K562 (cell line): ENCODE results near the gene CCR9. TPM values are rescaled to one million over a fixed set of nuclear protein-coding genes. Genes with fewer than 3 reads are reported as not detected.

Experiments
- ATAC-seq: fragments of 200-7000 bp; cut with Tn5 transposase; 3 replicates; pipeline ENCODE4 v1.9.1; 2020; ENCODE audit warnings: moderate library complexity
- BruUV-seq: library from RNA; stranded (reverse); fragments of 400-500 nt; replicated peaks from 2 replicates; lab custom pipeline; 2021; lab: Mats Ljungman, UMichigan
- CTCF ChIA-PET: fragments of 300-600 bp; formaldehyde crosslinking; extraction: SDS; loops from one replicate; lab custom pipeline; 2021; ENCODE audit warnings: low intra/inter-chr PET ratio; lab: Yijun Ruan, JAX
- POLR2A ChIA-PET: fragments of 300-600, 350-650 bp; sonication (Branson Sonifier 250); formaldehyde crosslinking; extraction: SDS; loops from one replicate; lab custom pipeline; 2021; ENCODE audit warnings: antibody characterized with exemption, inconsistent platforms; lab: Yijun Ruan, JAX
- DNase-seq, 4 experiments: peaks; one replicate each; pipeline versions ENCODE4 v3.0.0 to v3.0.0-alpha.2; 2011 to 2018; ENCODE audit warnings: low spot score in 3 of 4, mixed read lengths in 3 of 4; ENCODE audit errors: extremely low read depth in 1 of 4
- FAIRE-seq: peaks from 2 replicates; lab custom pipeline; 2011; peaks lifted over from hg19 to GRCh38; lab: Jason Lieb, UNC
- H2AFZ ChIP-seq: 2 replicates; pipeline ENCODE4 v1.6.0; 2011; ENCODE audit warnings: low read depth, low read length, control low read depth, inconsistent platforms
- H3K27ac ChIP-seq: fragments of 200-600 bp; 3 replicates; pipeline ENCODE4 v1.8.0; 2011; ENCODE audit warnings: low read depth, mild to moderate bottlenecking, control low read depth, inconsistent platforms, low read length, moderate library complexity, mixed read lengths; ENCODE audit errors: extremely low read depth
- H3K27me3 ChIP-seq, 2 experiments: fragments of 300-600 bp in 1 of 2; 2 replicates in 1 of 2; 3 replicates in 1 of 2; pipeline versions ENCODE4 v1.6.0 to v1.8.0; 2011; ENCODE audit warnings: inconsistent platforms in 2 of 2, low read length in 2 of 2, mild to moderate bottlenecking in 1 of 2, mixed read lengths in 1 of 2, moderate library complexity in 1 of 2; ENCODE audit not compliant: control insufficient read depth in 2 of 2, insufficient read depth in 2 of 2
- H3K36me3 ChIP-seq: fragments of 300-600 bp; 3 replicates; pipeline ENCODE4 v1.8.0; 2011; ENCODE audit warnings: mild to moderate bottlenecking, low read length, inconsistent platforms; ENCODE audit not compliant: control insufficient read depth, insufficient read depth
- H3K4me1 ChIP-seq, 2 experiments: fragments of 200-600 bp in 1 of 2; replicated peaks in 1 of 2; 2 replicates in 1 of 2; 3 replicates in 1 of 2; pipeline versions ENCODE4 v1.5.1 to v1.8.0; 2011; ENCODE audit warnings: inconsistent platforms in 2 of 2, low read length in 2 of 2, mild to moderate bottlenecking in 1 of 2, mixed read lengths in 1 of 2, moderate library complexity in 1 of 2; ENCODE audit not compliant: control insufficient read depth in 2 of 2, insufficient read depth in 2 of 2
- H3K4me2 ChIP-seq: 2 replicates; pipeline ENCODE4 v1.6.1; 2011; ENCODE audit warnings: low read length, control low read depth, inconsistent platforms, mixed read lengths; ENCODE audit not compliant: insufficient read depth
- H3K4me3 ChIP-seq: fragments of 200-600 bp; sonication (generic), shearing (Covaris generic); 2 replicates; pipeline ENCODE4 v1.5.1; 2016; ENCODE audit warnings: control low read depth, inconsistent platforms
- H3K79me2 ChIP-seq: fragments of 200-600 bp; 3 replicates; pipeline ENCODE4 v1.8.0; 2011; ENCODE audit warnings: low read length, inconsistent platforms; ENCODE audit not compliant: control insufficient read depth, insufficient read depth
- H3K9ac ChIP-seq, 2 experiments: 2 replicates each; pipeline versions ENCODE4 v1.6.0 to v1.6.1; 2011; ENCODE audit warnings: low read depth in 2 of 2, low read length in 2 of 2, control low read depth in 1 of 2, inconsistent platforms in 1 of 2, mild to moderate bottlenecking in 1 of 2, mixed read lengths in 1 of 2; ENCODE audit not compliant: insufficient read depth in 1 of 2
- H3K9me1 ChIP-seq: one replicate; pipeline ENCODE4 v1.6.0; 2011; ENCODE audit warnings: inconsistent platforms, mild to moderate bottlenecking, low read length, moderate library complexity; ENCODE audit not compliant: control insufficient read depth, insufficient read depth
- H3K9me3 ChIP-seq: replicated peaks from 2 replicates; pipeline ENCODE4 v1.5.1; 2011; ENCODE audit warnings: low read depth, low read length, inconsistent platforms; ENCODE audit not compliant: control insufficient read depth, insufficient read depth
- H4K20me1 ChIP-seq: replicated peaks from 2 replicates; pipeline ENCODE4 v1.6.1; 2011; ENCODE audit warnings: low read length, inconsistent platforms, mixed read lengths; ENCODE audit not compliant: control insufficient read depth, insufficient read depth
- ATF2 ChIP-seq: sonication (generic); formaldehyde crosslinking; IDR thresholded peaks from 2 replicates; pipeline ENCODE4 v1.8.1; 2022; ENCODE audit warnings: missing genetic modification reagents
- FOSL1 ChIP-seq: fragments of 200-800 bp; sonication (Bioruptor generic); conservative IDR thresholded peaks from 2 replicates; pipeline ENCODE4 v1.6.1; 2016; ENCODE audit warnings: missing genetic modification characterization, missing compliant biosample characterization
- HMGXB4 ChIP-seq: sonication (generic); formaldehyde crosslinking; IDR thresholded peaks from 2 replicates; pipeline ENCODE4 v1.8.1; 2023; ENCODE audit warnings: mild to moderate bottlenecking, missing genetic modification reagents
- MTF1 ChIP-seq: fragments of 250-450 bp; sonication (Bioruptor Pico); IDR thresholded peaks from 2 replicates; pipeline ENCODE4 v1.9.0; 2021; ENCODE audit warnings: moderate library complexity, mild to moderate bottlenecking, inconsistent platforms, borderline replicate concordance
- NCOA4 ChIP-seq: fragments of 450-650 bp; IDR thresholded peaks from 2 replicates; pipeline ENCODE4 v1.6.1; 2018; ENCODE audit warnings: mild to moderate bottlenecking; ENCODE audit not compliant: partially characterized antibody
- NFYB ChIP-seq: IDR thresholded peaks from 2 replicates; pipeline ENCODE4 v1.6.1; 2011; ENCODE audit warnings: mild to moderate bottlenecking, moderate library complexity; ENCODE audit not compliant: insufficient read length; ENCODE audit errors: extremely low read depth
- OTX1 ChIP-seq: fragments of 450-650 bp; formaldehyde crosslinking; IDR thresholded peaks from 2 replicates; pipeline ENCODE4 v1.4.0; 2022; ENCODE audit warnings: mild to moderate bottlenecking
- PHB2 ChIP-seq: fragments of 450-650 bp; IDR thresholded peaks from 2 replicates; pipeline ENCODE4 v1.6.1; 2017; ENCODE audit warnings: low read depth
- PURB ChIP-seq: sonication (generic); formaldehyde crosslinking; IDR thresholded peaks from 2 replicates; pipeline ENCODE4 v1.9.0; 2021; ENCODE audit warnings: low read depth, mild to moderate bottlenecking, missing genetic modification reagents
- RBFOX2 ChIP-seq: fragments of 200-400 bp; formaldehyde crosslinking; IDR thresholded peaks from 2 replicates; pipeline ENCODE4 v1.6.1; 2017; ENCODE audit warnings: low read depth, mild to moderate bottlenecking, low read length, moderate library complexity
- SREBF2 ChIP-seq: sonication (generic); formaldehyde crosslinking; IDR thresholded peaks from 2 replicates; pipeline ENCODE4 v1.4.0; 2020; ENCODE audit warnings: mild to moderate bottlenecking, missing genetic modification reagents
- ZBED1 ChIP-seq: IDR thresholded peaks from 2 replicates; pipeline ENCODE4 v1.6.1; 2014
- ZBTB34 ChIP-seq: fragments of 250-450 bp; sonication (Bioruptor Pico); IDR thresholded peaks from 2 replicates; pipeline ENCODE4 v1.8.0; 2021; ENCODE audit warnings: mild to moderate bottlenecking, moderate library complexity
- ZNF217 ChIP-seq: sonication (generic); formaldehyde crosslinking; IDR thresholded peaks from 2 replicates; pipeline ENCODE4 v1.8.0; 2022; ENCODE audit warnings: mild to moderate bottlenecking, missing genetic modification reagents
- ZNF239 ChIP-seq: fragments of 250-450 bp; sonication (Bioruptor Pico); IDR thresholded peaks from 2 replicates; pipeline ENCODE4 v1.4.0; 2020; ENCODE audit warnings: mild to moderate bottlenecking
- ZNF655 ChIP-seq: fragments of 250-450 bp; sonication (Bioruptor Pico); IDR thresholded peaks from 2 replicates; pipeline ENCODE4 v1.5.0; 2021
- WGBS: fragments of 100-300 bp; shearing (Covaris generic); methylation state at CpG from one replicate; pipeline ENCODE4 v1.1.6; 2016; ENCODE audit warnings: low coverage, mixed read lengths; ENCODE audit not compliant: insufficient coverage; ENCODE audit errors: missing lambda C conversion rate; 5-methylcytosine and 5-hydroxymethylcytosine counted together
- in situ Hi-C: fragments of 300-500 bp; cut with MboI; formaldehyde crosslinking; loops from 4 replicates; pipeline ENCODE4 v1.15.0; 2018; ENCODE audit warnings: inconsistent platforms, mixed read lengths
- intact Hi-C: fragments of 100-400 bp; cut with micrococcal nuclease; formaldehyde crosslinking; loops from 2 replicates; pipeline ENCODE4 v1.14.2; 2022
- polyA plus RNA-seq, 8 experiments: library from polyadenylated mRNA; depleted of rRNA in 4 of 8; stranded (reverse) in 5 of 8; unstranded in 3 of 8; fragments of >200 nt; fragmentation: Nextera tagmentation in 2 of 8; fragmentation: Illumina TruSeq in 1 of 8; extraction: Ambion mirVana in 2 of 8; extraction: Trizol in 1 of 8; gene quantifications; 2 replicates each; pipeline versions ENCODE4 v1.2.1 to v1.2.3, GENCODE V29; 2011 to 2014; ENCODE audit warnings: inconsistent platforms in 1 of 8, missing spikeins in 1 of 8
- total RNA-seq, 7 experiments: library from RNA; depleted of rRNA in 6 of 7; stranded (reverse); fragments of >200 nt in 6 of 7; fragmentation: Illumina TruSeq in 2 of 7; extraction: Trizol in 2 of 7; gene quantifications; 2 replicates each; pipeline versions ENCODE4 v1.2.1 to v1.2.3, GENCODE V29; 2011 to 2021; ENCODE audit warnings: low replicate concordance in 1 of 7

Gene CCR9
- total and polyA plus RNA-seq, 9 of the 15 experiments (the other 6 are each of a cell fraction or from before 2014, with no cell fraction given), result not detected

GRCh38 chr3:45944830-45945620 lies 58.7 kb downstream of the CCR9 start:
- no peak for ATAC-seq
- H3K4me1 ChIP-seq, result peaks cover 0 to 4% of the 10 kb centered on the region in 2 experiments; a peak in 1 of 5 replicates
- no peaks in the 10 kb centered on the region for H3K79me2 ChIP-seq
- in situ Hi-C loops (loop anchor here (5.0 kb wide), 1 partner anchor 132 kb away; no protein-coding TSS in a partner anchor), intact Hi-C loops (no loop called here)
- no peaks in the 10 kb centered on the region for H3K27me3 ChIP-seq
- H3K4me3 ChIP-seq, result no peak overlapping the region
- no peak for DNase-seq
- peaks cover 41% of the 10 kb centered on the region; the same call in 2 of the 3 replicates for H3K36me3 ChIP-seq
- BruUV-seq, result no TSS peak
- peaks cover 3% of the 10 kb centered on the region for H3K9me1 ChIP-seq
- H3K9me3 ChIP-seq, result no peaks in the 10 kb centered on the region
- H3K27ac ChIP-seq, result no peak overlapping the region
- ChIA-PET POLR2A (interaction anchor here (0.8 to 1.3 kb wide), 4 partner anchors 8 to 28 kb away, joined by 3 to 4 read pairs (median 3); no protein-coding TSS in a partner anchor), CTCF (no interaction called here)
- 78% methylated on average over 5 of the region's 5 CpGs for WGBS
- no peak overlapping the region for H3K4me2 ChIP-seq
- H2AFZ ChIP-seq, result no peak overlapping the region
- no peak for FAIRE-seq
- H3K9ac ChIP-seq, result no peak overlapping the region
- H4K20me1 ChIP-seq, result 0 out of 2 replicates have a peak, but pooled peaks cover 10% of the 10 kb centered on the region
- TF ChIP-seq ATF2 (no peak), OTX1 (no peak), NFYB (no peak), SREBF2 (no peak), ZNF239 (CRISPR knock-in tag) (no peak), ZNF217 (no peak), PURB (CRISPR knock-in tag) (no peak), MTF1 (CRISPR knock-in tag) (no peak), HMGXB4 (CRISPR knock-in tag) (no peak), ZBED1 (no peak), FOSL1 (no peak), ZNF655 (CRISPR knock-in tag) (no peak), RBFOX2 (no peak), NCOA4 (no peak), ZBTB34 (CRISPR knock-in tag) (no peak), PHB2 (no peak)
